T follicular helper cell (primary cell): ENCODE measurements around the gene RPS15.
A peak's percentile ranks its signal among the peaks of the same experiment; 100 is the strongest.

Source experiments
- DNase-seq: peaks from one replicate; pipeline ENCODE4 v3.0.0-alpha.2; 2020; ENCODE audit warnings: low read depth
- total RNA-seq, 2 experiments: gene quantifications; one replicate each; lab custom pipeline; 2026; lab: John Stamatoyannopoulos, UW

RPS15 gene
- total RNA-seq = 435 to 436 reads per million in 2 experiments

GRCh38 chr19:1438035-1438932 is at the start of gene RPS15:
RPS15 (plus strand) TSS chr19:1438396; CDS start chr19:1438426, 30 bp downstream.
- peak; percentile 93 for DNase-seq

DNA sequence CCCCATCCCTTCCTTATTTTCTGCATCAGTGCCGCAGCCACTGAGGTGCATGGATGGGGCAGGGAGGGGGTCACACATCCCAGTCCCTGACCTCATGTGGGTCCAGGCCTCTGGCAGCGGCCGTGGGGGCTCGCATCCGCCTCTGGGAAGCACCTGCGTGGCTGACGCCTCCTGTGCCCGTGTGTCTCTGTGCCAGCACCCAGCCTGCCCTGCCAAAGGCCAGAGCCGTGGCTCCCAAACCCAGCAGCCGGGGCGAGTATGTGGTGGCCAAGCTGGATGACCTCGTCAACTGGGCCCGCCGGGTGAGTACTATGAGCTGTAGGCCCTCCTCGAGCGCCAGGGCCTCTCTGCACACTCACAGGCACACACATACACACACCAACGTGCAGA is 49.6 kb upstream of the RPS15 start:
- no peak for DNase-seq

DNA sequence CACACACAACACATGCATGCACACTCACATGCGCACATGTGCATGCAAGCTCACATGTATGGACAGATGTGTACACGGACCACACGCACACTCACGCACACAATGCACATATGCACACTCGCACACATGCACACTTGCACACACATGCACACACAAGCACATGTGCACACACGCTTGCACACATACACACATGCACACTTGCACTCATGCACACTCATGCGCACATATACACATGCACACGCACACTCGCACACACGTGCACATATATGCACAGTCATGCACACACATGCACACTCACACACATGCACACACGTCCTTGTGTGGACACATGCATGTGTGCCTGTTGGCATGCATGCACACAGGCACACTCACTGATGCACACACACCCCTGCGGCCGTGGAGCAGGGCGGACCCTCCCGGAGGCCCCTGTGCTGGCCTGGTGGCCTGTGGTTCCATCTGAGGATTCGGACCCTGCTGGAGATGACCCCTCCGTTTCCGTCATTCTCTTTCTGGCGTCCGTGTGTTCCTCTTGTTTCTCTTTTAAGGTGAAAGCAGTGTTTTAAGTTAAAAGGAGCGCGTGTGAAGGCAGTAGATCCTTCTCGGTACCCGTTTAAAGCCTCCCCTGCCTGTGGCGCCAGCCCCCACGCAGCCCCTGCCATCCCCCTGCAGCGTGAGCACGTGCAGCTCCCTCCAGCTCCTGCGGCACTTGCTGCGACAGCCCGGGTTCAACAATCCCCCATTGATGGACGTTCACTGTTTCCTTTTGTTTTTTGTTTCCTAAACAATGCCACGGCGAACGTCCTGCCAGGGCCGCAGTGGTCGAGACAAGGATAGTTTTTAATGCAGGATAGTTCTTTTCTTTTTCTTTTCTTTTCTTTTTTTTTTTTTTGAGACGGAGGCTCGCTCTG is 48.9 kb upstream of the RPS15 start:
- DNase-seq = no peak

- DNase-seq = no peak
These were observed 47.2 kb upstream of the RPS15 start for GRCh38 chr19:1390890-1391423.

GRCh38 chr19:1392407-1392806 is 45.8 kb upstream of the RPS15 start:
- no peak for DNase-seq

- no peak for DNase-seq
These were observed 45.2 kb upstream of the RPS15 start for GRCh38 chr19:1392939-1393530.

- no peak for DNase-seq
These were observed 44.4 kb upstream of the RPS15 start for GRCh38 chr19:1393841-1394240.

DNA sequence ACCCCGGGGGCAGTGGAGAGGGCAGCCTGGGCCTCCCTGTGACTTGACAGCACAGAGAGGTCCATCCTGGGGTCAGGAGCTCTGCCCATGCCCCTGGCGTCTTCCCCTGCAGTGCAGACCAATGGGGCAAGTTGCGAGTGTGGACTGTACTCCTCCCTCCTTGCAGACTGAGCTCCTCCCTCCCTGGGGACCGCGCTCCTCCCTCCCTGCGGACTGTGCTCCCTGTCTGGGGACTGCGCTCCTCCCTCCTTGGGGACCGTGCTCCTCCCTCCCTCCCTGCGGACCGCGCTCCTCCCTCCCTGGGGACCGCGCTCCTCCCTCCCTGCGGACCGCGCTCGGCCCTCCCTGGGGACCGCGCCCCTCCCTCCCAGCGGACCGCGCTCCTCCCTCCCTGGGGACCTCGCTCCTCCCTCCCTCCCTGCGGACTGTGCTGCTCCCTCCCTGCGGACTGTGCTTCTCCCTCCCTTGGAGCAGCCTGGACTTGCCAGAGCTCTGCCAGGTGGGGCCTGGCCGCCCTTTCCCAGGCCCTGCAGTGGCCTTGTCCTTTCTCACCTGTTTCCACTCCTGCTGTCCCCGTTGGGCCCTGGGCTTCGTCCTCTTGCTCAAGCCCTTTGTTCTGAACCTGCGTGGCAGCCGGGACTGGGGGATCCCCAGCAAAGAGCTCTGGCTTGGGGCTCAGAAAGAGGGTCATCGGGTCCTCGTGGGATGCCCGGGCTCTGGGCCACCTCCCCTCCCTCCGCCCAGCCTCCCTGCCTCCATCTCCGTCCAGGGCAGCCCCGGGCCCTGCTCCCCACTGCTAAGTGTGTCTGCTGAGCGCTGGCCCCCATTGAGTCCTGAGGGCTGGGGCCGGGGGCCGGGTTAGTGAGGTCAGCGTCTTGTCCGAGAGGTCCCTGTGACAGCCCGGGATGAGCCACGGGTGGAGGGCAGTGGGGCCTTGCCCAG is 43.7 kb upstream of the RPS15 start:
- DNase-seq = no peak

DNA sequence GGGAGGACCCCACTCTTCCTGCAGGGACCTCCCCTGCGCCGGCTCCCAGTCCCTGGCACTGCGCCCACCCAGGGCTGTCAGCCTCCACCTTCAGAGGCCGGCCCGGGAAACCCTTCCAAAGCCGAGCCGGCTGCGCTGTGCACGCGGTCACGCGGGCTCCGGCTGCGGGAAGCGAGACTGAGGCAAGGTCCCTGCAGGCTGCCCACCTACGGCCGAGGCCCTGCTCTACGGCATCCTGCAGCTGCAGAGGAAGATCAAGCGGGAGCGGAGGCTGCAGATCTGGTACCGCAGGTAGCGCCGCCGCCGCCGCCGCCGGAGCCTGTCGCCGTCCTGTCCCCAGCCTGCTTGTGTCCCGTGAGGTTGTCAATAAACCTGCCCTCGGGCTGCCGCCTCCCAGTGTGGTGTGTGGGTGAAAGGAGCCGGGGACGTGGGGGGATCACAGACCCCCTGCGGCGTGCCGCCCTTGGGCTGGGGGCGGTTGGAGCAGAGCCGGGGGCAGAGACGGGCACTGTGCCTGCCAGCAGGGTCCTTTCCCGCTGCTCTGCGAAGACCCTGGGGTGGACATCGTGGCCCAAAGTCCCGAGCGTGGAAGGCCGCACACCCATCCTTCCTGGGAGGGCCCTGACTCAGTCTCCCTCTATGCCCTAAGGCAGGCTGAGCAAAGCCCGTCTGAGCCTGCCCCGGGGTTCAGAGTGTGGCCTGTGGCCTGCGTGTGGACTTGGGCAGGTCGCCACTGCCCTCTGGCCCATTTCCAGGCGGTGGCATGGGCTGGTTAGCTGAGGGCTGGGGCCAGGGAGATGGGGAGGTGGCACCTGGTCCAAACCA is 42.8 kb upstream of the RPS15 start:
- DNase-seq = no peak

DNA sequence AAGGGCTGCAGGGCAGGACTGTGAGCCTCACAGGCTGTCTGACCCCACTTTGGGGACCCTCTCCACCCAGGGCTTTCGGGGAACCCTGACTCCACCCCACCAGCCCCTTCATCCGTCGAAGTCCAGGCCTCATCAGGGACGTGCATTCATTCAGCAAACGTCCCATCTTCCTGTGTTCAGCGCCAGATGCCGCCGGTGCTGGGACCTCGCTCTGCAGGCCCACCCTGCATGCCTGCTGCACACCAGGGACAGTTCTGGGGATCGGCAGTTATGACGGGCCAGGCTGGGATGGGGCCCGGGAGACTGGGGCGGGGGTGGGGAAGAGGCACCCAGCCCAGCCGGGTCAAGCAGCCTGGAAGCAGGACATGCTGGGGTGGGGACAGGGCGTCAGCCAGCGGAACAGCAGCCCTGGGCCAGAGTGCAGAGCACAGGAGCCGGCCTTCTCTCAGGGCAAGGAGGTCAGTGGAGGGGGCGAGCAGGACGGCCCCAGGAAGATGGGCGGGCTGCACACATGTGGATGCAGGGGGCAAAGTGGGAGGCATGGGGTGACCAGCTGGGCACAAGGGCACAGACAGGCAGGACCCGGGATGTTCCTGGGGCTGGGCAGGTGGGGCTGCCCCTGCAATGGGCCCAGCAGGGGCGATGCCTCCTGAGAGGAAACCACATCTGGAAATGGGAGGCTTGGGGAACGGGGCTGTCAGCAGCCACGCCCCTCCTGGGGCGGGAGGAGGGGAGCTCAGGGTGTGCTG is 42.0 kb upstream of the RPS15 start:
- DNase-seq = no peak

DNA sequence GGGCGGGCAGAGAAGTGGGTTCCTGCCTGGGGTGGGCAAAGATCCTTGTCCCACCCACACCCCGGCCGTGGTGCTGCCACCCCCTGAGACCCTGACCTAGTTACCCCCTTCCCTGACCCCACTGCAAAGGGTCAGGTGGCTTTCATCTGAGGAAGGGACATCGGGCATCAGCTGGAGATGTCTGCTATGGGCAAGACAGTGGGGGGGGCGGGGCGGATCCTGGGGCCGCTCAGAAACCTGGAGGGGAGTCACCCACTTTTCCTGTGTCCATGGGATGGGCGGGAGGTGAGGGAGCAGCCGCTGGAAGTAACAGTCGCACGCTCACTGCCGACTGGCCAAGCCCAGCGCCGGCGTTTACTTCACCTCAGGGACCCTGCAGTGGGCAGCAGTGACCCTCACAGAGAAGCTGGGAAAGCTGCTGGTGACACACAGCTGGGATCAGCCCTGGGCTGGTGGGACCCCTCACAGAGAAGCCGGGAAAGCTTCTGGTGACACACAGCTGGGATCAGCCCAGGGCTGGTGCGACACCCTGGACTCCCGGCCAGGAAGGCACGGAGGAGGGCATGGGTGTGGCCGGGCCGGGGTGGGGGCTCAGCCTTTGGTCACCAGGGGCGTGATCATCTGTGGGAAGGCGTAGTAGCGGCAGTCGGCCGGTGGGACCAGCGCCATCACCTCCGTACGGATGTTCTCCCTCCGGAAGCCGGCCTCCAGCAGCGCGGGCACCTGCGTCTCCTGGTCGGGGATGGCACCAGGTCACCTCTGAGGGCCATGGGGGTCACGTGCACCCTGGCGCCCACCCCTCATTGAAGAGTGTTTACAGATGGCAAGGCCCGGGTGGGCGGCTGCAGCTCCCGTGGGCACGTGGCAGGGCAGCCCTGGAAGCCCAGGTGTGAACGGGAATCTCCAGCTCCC is 41.2 kb upstream of the RPS15 start:
- DNase-seq = no peak

- DNase-seq = no peak
These were observed 40.4 kb upstream of the RPS15 start for GRCh38 chr19:1397838-1398237.

DNA sequence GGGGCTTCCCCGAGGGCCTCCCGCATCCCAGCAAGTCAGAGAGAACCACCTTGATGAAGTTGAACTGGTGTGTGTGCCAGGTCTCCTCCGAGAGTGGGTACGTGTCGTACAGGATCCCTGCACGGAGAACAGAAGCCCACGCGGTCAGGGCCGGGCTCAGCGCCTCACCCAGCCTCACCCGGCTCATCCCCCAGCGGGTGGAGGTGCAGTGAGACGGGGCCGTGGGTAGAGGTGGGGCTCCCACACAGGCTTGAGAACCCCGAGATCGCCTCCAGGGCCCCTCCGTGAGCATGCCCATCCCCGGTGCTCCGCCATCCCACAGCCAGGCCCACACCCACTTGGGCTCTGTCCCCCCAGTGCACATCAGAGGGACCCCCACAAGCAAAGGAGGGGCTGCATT is 39.1 kb upstream of the RPS15 start:
- no peak for DNase-seq

DNA sequence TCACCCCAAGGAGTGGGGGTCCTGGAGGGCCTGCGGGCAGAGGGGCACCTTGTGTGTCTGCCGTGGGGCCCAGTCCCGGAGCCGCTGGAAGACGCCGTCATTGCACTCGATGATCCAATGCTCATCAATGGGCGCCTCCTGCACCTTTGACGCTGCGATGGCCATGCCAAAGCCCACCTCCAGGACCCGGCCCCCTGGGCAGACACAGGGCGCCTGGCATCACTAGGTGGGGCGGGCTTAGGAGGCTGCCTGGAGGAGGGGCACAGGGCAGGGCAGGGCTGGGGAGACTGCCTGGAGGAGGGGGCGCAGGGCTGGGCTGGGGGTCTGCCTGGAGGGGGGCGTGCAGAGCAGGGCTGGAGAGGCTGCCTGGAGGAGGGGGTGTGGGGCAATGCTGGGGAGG is 38.5 kb upstream of the RPS15 start:
- no peak for DNase-seq

GRCh38 chr19:1400281-1401137 is 37.7 kb upstream of the RPS15 start:
- DNase-seq = no peak

DNA sequence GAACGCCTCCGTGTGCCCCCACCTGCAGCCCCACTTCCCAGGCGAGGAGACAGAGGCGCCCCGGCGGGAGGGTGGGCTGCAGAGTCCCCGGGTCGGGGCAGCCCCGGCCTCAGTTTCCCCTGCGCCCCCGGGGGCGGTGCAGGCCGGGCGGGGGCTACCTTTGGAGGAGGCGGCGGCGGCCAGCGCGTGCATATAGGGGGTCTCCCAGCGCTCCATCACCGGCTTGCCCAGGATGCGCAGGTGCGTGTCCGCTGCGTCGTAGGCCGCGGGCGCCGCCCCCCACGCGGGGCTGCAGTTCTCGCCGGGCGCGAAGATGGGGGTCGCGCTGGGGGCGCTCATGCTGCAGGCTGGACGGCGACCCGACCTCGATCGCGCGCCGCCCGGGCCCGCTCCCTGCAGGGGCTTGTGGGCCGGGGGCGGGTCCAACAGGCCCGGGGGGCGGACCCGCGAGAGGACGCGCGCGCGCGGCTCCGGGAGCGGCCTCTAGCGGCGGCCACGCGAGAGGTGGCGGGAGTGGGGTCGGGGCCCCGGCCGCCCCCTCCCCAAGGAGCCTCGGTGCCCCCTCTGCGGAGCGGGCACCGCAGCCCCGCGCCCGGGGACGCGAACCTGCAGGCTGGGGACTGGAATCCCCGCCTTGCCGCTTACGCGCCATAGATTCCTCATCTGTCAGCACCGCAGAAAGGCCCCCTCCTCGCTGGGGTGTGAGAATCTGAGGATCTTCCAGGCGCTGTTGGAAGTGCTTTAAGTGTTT is 36.9 kb upstream of the RPS15 start, which contains the start of gene GAMT:
TSS of gene GAMT (minus strand) at position 405 of the 751 bp plus-strand sequence. CDS start at position 339, 66 bp downstream.
- DNase-seq = peak; percentile 48
